Measurements from ENCODE around the gene PACSIN1. TPM values are rescaled to one million over a fixed set of nuclear protein-coding genes. Genes with fewer than 3 reads are reported as not detected.

PACSIN1 gene
- total and polyA plus RNA-seq, 9 donors = 0.08 to 0.55 (median 0.45) TPM; not detected in 2

- Histone ChIP-seq H3K27me3 (no peaks in the 10 kb centered on the region), H3K4me1 (ENCODE audit: insufficient read depth) (peaks cover 5% of the 10 kb centered on the region), H3K4me3 (no peak overlapping the region), H3K9me3 (no peaks in the 10 kb centered on the region), H3K36me3 (no peaks in the 10 kb centered on the region), H3K27ac (no peak overlapping the region)
- TF ChIP-seq CTCF (IDR thresholded peaks at IDR 0.05) (no peak), POLR2A (IDR thresholded peaks at IDR 0.05) (no peak), EP300 (IDR thresholded peaks at IDR 0.05) (no peak)
- peak in 1 of 5 donors; percentile 28 for DNase-seq
- WGBS, 3 donors = 87 to 91% (median 87%) methylated on average over 4 of the region's 4 CpGs
- intact Hi-C loops (cut with DNase I) = no loop called here
Measured at GRCh38 chr6:34581561-34581920, 115.7 kb downstream of the PACSIN1 start.

- Histone ChIP-seq H3K9me3 (no peaks in the 10 kb centered on the region), H3K27me3 (no peaks in the 10 kb centered on the region), H3K27ac (no peak overlapping the region), H3K4me1 (ENCODE audit: insufficient read depth) (peaks cover 5% of the 10 kb centered on the region), H3K36me3 (no peaks in the 10 kb centered on the region), H3K4me3 (no peak overlapping the region)
- 83 to 96% (median 95%) methylated on average over 6 of the region's 6 CpGs for WGBS, 3 donors
- intact Hi-C loops (cut with DNase I) = no loop called here
- TF ChIP-seq CTCF (IDR thresholded peaks at IDR 0.05) = no peak
- TF ChIP-seq POLR2A (IDR thresholded peaks at IDR 0.05) = no peak
- no peak for TF ChIP-seq EP300 (IDR thresholded peaks at IDR 0.05)
- peak in 1 of 5 donors; percentile 26 for DNase-seq
Measured at GRCh38 chr6:34583461-34583860, 117.6 kb downstream of the PACSIN1 start.

- Histone ChIP-seq H3K36me3 (no peaks in the 10 kb centered on the region), H3K4me3 (no peak overlapping the region), H3K9me3 (no peaks in the 10 kb centered on the region), H3K4me1 (ENCODE audit: insufficient read depth) (peaks cover 5% of the 10 kb centered on the region), H3K27me3 (no peaks in the 10 kb centered on the region), H3K27ac (no peak overlapping the region)
- intact Hi-C loops (cut with DNase I) = no loop called here
- TF ChIP-seq CTCF (IDR thresholded peaks at IDR 0.05) = no peak
- TF ChIP-seq EP300 (IDR thresholded peaks at IDR 0.05) = no peak
- TF ChIP-seq POLR2A (IDR thresholded peaks at IDR 0.05) = no peak
- WGBS, 3 donors = 69 to 72% (median 71%) methylated on average over 5 of the region's 5 CpGs
- peak in 1 of 5 donors; percentile 7 for DNase-seq
Measured at GRCh38 chr6:34583861-34584604, 118.2 kb downstream of the PACSIN1 start.

- H3K4me1 ChIP-seq (ENCODE audit: insufficient read depth) = peaks cover 5% of the 10 kb centered on the region
- 96 to 97% (median 97%) methylated on average over 9 of the region's 9 CpGs for WGBS, 3 donors
- peak in 1 of 5 donors; percentile 10 for DNase-seq
- no peak overlapping the region for H3K4me3 ChIP-seq
- no peak overlapping the region for H3K27ac ChIP-seq
- TF ChIP-seq EP300 (IDR thresholded peaks at IDR 0.05) = no peak
- TF ChIP-seq POLR2A (IDR thresholded peaks at IDR 0.05) = no peak
- no peak for TF ChIP-seq CTCF (IDR thresholded peaks at IDR 0.05)
- intact Hi-C loops (cut with DNase I) = no loop called here
- H3K36me3 ChIP-seq = no peaks in the 10 kb centered on the region
- H3K9me3 ChIP-seq = no peaks in the 10 kb centered on the region
- H3K27me3 ChIP-seq = no peaks in the 10 kb centered on the region
Measured at GRCh38 chr6:34584694-34585093, 118.8 kb downstream of the PACSIN1 start.

Other genes starting within 250 kb of the PACSIN1 start
- gene HMGA1, start 229.2 kb upstream of the PACSIN1 start, total RNA-seq = 10 to 100 TPM in 4 of 7 donors, 1 to 10 TPM in 3; 5.1 to 39.9 (median 10.4) TPM
- 1 to 10 TPM; 2.4 to 5.6 TPM for gene HMGA1, start 229.2 kb upstream of the PACSIN1 start, polyA plus RNA-seq
- gene SMIM29, start 217.1 kb upstream of the PACSIN1 start, total RNA-seq = 10 to 100 TPM; 14.7 to 26.6 (median 17.8) TPM
- 10 to 100 TPM in 1 of 2 donors, 1 to 10 TPM in 1; 2.0 to 26.3 TPM for gene SMIM29, start 217.1 kb upstream of the PACSIN1 start, polyA plus RNA-seq
- 10 to 100 TPM; 23.2 to 60.7 (median 50.9) TPM for gene NUDT3, start 73.4 kb upstream of the PACSIN1 start, total RNA-seq
- 10 to 100 TPM; 16.0 to 25.8 TPM for gene NUDT3, start 73.4 kb upstream of the PACSIN1 start, polyA plus RNA-seq
- gene RPS10, start 40.0 kb upstream of the PACSIN1 start, total RNA-seq = over 10,000 TPM in 1 of 7 donors, 1,000 to 10,000 TPM in 6; 2,362 to 10,077 (median 2,497) TPM
- gene RPS10, start 40.0 kb upstream of the PACSIN1 start, polyA plus RNA-seq = 1,000 to 10,000 TPM; 1,945 to 5,240 TPM
- gene SPDEF, start 90.3 kb downstream of the PACSIN1 start, total RNA-seq = 1 to 10 TPM in 1 of 7 donors, under 1 TPM in 4, not detected in 2; 0.24 to 1.6 (median 0.69) TPM
- under 1 TPM in 1 of 2 donors, not detected in 1; 0.11 TPM for gene SPDEF, start 90.3 kb downstream of the PACSIN1 start, polyA plus RNA-seq
- gene ILRUN, start 230.7 kb downstream of the PACSIN1 start, total RNA-seq = 10 to 100 TPM; 29.4 to 59.8 (median 47.6) TPM
- gene ILRUN, start 230.7 kb downstream of the PACSIN1 start, polyA plus RNA-seq = 10 to 100 TPM; 40.2 to 86.5 TPM